ENCODE measurements around the gene FOXRED1. TPM values are rescaled to one million over a fixed set of nuclear protein-coding genes. Genes with fewer than 3 reads are reported as not detected.
A peak's percentile ranks its signal among the peaks of the same experiment; 100 is the strongest.

The FOXRED1 gene
- total RNA-seq, 1 donor from 2014 or later = 29.1 TPM

DNA sequence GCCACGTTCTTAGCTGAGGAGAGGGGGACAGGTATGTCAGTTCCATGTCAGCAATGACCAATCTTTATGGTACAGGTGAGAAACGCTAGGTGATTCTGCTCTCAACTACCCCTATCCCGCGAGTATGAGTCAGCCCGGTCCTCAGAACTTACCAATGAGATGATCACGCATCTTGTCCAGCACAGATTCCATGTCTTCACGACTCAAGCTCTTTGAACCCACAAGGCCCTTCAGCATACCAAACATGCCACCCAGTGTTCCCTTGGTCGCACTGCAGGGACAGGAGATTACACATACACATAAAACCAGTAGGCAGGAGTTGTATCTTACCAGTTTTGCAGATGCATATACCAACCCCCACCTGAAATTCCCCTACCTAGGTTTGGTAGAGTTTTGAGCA, 3.1 kb upstream of the FOXRED1 start:
- intact Hi-C loops (cut with micrococcal nuclease) = loop anchor here (10.0 kb wide), 1 partner anchor 51 kb away; the partner anchor contains the start of genes FAM118B and RPUSD4
- ATAC-seq (no peak), DNase-seq (no peak)

DNA sequence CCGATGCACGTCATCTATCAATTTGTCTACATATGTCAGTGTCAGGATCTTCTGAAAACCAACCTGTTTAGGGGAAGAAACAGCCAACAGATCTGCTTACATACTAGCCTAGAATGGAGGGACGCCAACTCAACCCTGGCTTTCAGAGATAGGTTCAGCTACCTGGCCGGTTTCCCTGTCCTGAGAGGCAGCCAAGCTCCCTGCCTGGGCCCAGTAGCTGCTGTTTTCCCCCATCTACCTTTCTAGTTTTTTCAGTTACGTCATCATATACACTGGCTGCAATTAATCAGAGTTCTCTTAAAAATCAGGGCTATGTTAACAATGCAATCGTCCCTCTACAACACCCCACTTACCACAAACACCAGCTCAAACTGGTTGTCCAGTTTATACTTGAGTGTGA, 1.3 kb upstream of the FOXRED1 start:
- intact Hi-C loops (cut with micrococcal nuclease) = loop anchor here (10.0 kb wide), 1 partner anchor 53 kb away; the partner anchor contains the start of genes FAM118B and RPUSD4
- ATAC-seq (no peak), DNase-seq (no peak)

DNA sequence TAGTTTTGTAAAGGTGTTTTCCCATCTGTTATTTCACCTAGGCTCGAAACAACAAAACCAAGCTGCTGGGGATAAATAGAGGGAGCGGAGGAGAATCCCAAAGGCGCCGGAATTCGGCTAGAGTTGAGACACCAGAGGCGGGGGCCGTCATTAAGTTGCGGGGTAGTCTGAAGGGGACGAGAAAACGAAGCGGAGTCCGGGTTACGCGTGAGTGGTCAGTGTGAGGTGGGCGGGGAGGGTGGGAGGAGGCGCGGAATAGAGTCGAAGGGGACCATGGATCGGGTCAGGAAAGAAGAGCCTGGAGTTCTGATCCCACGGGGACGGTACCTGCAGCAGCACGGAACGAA, 620 bp upstream of the FOXRED1 start:
- DNase-seq = no peak
- ATAC-seq = peak; percentile 29
- intact Hi-C loops (cut with micrococcal nuclease) = loop anchor here (10.0 kb wide), 1 partner anchor 54 kb away; the partner anchor contains the start of genes FAM118B and RPUSD4

DNA sequence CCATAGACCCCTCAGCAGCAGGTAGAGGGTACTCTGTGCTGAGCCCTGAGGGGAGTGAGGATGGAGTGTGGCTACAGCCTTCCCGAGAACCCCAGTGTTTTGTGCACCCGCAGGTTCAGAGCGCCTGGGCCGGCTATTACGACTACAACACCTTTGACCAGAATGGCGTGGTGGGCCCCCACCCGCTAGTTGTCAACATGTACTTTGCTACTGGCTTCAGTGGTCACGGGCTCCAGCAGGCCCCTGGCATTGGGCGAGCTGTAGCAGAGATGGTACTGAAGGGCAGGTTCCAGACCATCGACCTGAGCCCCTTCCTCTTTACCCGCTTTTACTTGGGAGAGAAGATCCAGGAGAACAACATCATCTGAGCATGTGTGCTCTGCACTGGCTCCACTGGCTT, 8.4 kb downstream of the FOXRED1 start:
- intact Hi-C loops (cut with micrococcal nuclease) = no loop called here
- ATAC-seq (no peak), DNase-seq (no peak)

DNA sequence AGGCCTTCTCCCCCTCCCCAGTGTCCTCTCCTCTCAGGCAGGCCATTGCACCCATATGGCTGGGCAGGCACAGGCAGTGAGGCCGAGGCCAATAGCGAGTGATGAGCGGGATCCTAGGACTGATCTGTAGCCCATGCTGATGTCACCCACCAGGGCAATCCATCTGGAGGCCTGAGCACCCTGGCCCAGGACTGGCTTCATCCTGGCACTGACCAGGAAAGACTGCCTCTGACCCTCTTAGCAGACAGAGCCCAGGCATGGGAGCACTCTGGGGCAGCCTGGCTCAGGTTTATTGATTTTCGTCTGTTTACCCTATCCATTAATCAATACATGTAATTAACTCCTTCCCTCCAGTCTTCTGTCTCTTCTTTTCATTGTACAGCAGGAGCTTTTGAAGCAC, 8.8 kb downstream of the FOXRED1 start:
- DNase-seq (no peak), ATAC-seq (no peak)
- intact Hi-C loops (cut with micrococcal nuclease) = no loop called here

DNA sequence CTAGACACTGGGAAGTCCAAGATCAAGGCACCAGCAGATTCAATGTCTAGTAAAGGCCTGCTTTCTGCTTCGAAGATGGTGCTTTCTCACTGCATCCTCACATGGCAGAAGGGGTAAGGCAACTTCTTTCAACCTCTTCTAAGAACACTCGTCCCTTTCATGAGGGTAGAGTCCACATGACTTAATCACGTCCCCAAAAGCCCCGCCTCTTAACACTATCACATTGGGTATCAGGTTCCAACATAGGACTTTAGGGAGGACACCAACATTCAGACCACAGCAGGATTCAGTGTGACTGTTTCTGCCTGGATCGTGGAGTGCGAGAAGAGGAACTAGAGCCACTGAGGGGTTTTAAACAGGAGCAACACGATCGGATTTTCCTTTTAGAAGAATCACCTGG, 10.2 kb downstream of the FOXRED1 start:
- ATAC-seq (no peak), DNase-seq (no peak)
- intact Hi-C loops (cut with micrococcal nuclease) = no loop called here

DNA sequence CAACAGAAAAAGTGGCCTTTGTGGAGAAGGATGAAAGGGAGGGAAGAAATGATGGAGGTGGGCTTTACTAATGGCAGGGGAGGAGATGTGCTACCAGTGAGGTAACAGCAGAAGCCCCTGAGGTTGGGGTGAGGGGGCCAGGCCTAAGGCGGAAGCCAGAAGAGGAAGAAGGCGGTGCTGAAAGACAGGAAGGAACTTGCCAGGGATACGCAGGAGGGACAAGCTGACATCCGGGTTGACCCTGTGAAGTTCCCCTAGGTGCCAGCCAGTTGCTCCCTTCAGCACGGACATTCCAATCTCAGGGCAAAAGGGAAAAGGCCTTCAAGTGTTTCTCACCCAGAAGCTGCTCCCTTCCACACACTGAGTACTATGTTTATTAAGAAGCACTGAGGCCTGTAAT, 11.6 kb downstream of the FOXRED1 start:
- ATAC-seq (no peak), DNase-seq (no peak)
- intact Hi-C loops (cut with micrococcal nuclease) = no loop called here

DNA sequence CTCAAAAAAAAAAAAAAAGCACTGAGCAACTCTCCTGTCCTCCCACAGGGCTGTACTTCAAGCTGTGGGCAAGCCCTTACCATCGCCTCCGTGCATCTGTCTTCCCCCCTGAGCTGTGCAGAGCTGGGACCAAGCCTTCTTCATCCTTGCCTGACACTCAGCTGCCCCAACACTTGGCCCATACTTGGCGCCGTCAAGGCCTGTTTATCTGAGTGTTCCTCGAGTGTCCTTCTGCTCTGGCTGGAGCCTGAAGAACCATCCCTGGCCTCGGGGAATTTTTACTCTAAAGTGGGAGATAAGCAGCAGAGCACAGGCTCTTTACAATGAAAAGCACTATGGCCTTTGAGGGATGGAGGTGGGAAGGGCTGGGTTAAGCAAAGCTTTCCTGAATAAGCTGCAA, 12.3 kb downstream of the FOXRED1 start:
- no peak for DNase-seq
- no peak for ATAC-seq
- intact Hi-C loops (cut with micrococcal nuclease) = no loop called here

DNA sequence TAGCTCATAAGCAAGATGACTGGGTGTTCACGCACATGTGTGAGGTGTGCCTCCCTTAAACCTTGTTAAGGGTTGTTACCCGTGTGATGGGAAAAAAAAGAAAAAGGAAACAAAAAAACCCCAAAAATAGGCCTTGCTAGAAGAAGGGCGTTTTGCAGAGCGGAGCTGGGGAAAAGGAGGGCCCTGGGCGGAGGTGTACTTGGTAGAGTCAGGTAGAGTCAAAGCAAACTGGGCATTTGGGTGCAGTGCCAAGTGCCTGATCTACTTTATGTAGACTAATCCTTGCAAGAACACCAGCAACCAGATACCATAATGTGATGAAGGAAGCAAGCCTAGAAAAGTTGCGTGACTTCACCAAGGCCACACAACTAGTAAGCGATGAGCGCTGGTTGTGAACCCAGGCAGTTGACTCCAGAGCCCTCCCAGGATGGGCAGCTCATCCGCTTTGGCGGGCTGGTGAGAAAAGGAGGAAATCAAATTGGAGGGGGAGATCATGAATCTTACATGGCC, 12.8 kb downstream of the FOXRED1 start:
- no peak for ATAC-seq
- intact Hi-C loops (cut with micrococcal nuclease) = no loop called here
- no peak for DNase-seq

DNA sequence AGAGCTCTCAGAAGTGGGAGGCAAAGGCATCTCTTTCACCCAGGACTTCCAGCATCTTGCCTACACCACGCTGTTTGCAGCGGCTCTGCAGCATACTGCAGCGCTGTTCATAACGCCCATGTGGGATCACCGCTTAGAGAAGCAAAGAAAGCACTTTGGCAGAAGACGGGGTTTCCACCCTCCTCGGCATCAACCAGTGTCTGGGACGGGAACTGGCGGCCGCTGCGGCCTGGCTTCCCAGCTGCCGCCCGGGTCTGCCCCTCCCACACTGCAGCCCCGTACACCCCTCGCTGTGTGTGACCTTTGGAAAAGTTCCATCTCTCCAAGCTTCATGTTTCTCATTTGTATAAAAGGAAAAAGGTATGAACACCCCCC, 13.4 kb downstream of the FOXRED1 start:
- peak; percentile 84 for ATAC-seq
- intact Hi-C loops (cut with micrococcal nuclease) = no loop called here
- DNase-seq = peak; percentile 74

DNA sequence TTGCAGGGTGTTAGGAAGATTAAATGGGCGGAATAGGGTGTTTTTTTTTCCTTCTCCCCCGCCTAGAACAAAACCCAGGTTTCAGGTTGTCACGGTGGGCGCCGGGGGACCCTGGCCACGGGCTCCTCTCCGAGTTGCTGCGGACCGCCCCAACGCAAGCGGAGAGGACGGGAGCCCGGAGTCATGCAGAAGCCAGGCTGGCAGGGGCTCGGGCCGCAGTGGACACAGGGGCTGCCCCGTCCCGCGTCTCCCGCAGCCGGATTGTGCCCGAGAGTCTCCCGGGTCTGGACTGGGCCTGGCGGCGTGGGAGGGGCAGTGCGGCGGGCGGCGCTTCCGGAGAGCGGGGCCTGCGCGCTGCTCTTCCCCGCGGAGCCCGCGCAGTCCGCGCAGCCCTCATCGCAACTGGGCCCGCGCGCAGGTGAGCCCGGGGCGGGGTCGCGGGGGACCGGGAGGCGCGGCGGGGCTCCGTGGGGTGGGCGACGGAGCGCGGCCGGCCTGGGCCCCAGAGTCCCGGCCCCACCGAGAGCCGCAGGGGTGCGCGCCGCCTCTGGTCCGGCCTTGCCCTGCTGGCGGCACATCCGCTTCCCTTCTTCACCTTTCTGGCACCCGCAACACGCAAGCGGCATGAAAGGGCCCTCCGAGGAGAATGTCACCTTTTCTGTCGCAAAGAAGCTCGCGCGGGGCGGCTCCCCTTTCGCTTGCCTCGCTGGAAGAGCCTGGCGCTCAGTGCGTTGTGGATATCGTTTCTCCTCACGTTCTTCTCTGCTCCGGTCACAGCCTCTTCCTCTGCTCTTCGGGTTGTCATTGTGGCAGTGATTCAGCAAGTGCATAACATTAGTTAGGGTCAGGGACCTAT, 14.0 kb downstream of the FOXRED1 start, which contains the start of gene TIRAP:
Gene TIRAP (plus strand): TSS at position 358 of the 856 bp plus-strand sequence. CDS start 7,802 bp downstream, outside the sequence.
- ATAC-seq (peak; percentile 95), DNase-seq (peak; percentile 88)
- intact Hi-C loops (cut with micrococcal nuclease) = no loop called here

DNA sequence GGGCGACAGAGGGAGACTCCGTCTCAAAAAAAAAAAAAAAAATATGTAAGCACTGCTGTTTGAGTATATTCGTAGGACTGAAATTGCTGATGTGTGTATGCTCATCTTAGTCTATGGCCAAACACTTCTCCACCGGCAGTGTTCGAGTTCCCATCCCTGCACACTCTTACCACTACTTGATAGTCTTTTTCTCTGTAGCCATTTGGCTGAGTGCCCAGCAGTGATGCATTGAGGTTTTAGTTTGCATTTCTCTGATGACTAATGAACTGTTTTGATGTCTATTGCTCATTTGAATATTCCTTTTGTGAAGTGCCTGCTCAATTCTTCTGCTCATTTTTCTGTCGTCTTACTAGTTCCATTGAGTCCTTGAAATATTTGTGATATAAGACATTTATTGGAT, 15.9 kb downstream of the FOXRED1 start:
- DNase-seq = no peak
- no peak for ATAC-seq
- intact Hi-C loops (cut with micrococcal nuclease) = no loop called here

DNA sequence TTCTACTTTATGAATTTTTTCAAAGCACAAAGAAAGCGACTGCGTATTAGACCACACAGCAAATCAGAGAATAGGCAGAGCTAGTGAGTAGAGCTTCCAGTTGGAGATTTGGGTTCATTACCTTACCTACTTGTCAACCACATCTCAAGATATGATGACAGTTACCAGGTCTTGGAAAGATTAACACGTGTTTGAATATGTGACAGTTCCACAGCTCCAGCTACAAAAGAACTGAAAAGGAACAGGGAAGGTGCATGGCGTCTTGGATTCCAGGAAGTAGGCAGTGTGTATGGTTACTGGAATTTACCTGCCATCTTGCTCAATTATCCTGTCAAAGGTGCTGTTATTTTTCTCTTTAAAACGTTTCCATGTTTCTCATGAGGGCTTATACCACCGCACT, 19.3 kb downstream of the FOXRED1 start:
- no peak for ATAC-seq
- intact Hi-C loops (cut with micrococcal nuclease) = no loop called here
- DNase-seq = no peak

DNA sequence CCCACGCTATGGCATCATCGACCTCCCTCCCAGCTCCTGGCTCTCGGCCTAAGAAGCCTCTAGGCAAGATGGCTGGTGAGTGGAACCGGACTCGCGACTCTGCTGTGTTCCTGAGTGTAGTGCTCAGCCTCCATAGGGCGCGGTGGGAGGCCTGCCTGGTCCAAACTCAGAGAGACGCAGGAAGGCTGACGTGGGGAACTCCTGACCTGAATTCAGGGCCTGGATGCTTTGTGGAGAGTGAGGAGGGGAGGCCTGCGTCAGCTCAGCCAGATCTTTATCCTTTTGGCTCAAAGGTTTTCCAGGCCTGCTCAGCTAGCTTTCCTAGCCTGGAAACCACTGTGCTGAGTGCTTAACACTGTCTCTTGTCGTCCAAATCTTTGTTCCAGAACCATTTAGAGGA, 21.9 kb downstream of the FOXRED1 start:
- DNase-seq = no peak
- intact Hi-C loops (cut with micrococcal nuclease) = no loop called here
- no peak for ATAC-seq

DNA sequence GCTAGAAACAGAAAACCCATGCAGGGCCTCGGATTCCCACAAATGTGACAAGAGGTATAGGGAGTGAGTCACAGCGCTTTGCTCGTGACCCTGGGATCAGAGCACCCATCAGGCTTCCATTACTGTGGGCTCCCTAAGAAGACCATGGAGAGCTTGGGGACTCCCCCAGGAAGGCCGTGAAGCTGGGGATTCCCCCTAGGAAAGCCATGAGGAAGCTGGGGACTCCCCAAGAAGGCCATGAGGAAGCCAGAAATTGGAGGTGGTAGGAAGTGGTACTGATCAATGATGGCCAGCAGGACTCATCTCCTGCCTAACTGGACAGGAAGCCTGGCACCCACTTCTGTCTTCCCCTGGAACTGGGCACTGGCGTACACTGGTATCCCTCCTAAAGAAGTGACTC, 24.8 kb downstream of the FOXRED1 start:
- ATAC-seq = no peak
- intact Hi-C loops (cut with micrococcal nuclease) = no loop called here
- no peak for DNase-seq

DNA sequence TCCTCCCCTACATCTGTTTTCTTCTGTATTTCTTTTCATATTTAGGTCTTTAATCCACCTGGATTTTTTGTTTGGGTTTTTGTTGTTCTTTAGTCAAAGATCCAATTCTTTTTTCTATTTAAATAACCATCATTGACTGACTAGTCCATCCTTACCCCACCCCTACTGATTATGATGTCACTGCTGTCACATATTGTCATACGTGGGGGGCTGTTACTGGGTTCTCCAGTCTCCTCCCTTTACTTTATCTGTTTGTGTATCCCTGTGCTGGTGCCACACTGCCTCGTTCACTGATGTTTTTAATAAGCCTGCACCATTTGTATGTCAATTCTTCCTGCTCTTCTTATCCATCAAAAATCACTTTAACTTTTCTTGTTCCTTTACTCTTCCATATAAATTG, 28.1 kb downstream of the FOXRED1 start:
- intact Hi-C loops (cut with micrococcal nuclease) = no loop called here

DNA sequence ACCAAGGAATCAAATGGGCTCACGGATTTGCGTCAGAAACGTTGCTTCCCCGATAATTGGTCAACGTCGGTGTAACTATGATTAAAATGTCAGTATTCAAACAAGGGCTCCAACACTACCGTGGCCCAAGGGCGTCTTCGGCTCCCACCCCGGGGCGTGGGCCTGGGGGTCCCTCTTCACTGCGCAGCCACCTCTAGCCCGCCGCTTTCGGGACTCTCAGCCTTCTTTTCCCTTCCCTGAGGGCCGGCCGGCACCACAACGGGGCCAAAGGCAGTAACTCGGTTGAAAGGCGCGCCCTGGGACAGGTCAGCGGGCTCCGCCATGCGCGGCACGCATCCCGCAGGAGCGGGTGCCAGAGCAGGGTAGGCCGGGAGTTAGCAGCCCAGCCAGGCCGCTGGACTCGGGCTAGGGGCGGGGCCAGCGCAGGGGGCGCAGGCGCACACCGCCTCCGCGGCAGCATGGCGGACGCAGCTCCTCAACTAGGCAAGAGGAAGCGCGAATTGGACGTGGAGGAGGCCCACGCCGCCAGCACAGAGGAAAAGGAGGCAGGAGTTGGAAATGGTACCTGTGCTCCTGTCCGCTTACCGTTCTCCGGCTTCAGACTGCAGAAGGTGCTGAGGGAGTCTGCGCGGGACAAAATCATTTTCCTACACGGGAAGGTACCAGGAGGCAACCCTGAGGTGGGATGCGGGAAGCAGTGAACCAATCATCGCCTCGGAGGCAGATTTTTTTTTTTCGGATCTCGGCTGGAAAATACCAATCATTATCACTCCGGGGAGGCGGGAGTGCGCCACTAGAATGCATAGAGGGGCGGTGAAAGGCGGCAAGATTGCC, 34.9 kb downstream of the FOXRED1 start, which contains the start of gene DCPS:
Gene DCPS (plus strand): TSS at position 438 of the 834 bp plus-strand sequence. CDS start 21 bp downstream, at position 459.
- ATAC-seq (peak; percentile 99), DNase-seq (peak; percentile 96)
- intact Hi-C loops (cut with micrococcal nuclease) = no loop called here

More for the DNA sequence above, 28.1 kb downstream of the FOXRED1 start:
- DNase-seq (no peak), ATAC-seq (no peak)

DNA sequence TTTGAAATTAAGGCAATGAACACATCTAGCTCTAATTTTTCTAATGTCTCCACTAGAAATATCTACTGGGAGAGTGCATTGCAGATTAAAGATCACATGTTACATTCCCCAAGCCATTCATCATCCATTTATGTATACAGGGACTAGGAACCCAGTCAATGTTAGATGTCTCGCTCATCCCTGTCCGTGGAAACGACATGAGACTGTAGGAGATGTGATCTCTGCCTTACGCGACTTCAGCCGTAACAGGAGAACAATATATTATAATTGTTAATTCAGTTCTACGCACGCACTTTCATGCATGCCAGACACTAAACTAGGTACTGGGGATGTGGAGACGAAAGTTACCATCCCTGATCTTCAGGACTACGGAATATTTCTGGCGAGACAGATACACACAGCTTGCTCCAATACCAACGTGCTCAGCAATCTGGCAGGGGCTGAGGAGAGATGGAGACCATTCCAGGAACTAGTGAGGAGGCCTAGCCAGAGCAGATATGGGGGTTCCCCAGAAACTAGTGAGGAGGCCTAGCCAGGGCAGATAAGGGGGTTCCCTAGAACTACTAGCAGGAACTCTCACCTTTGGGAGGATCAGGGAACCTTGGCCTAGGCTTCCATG, 35.6 kb downstream of the FOXRED1 start:
- intact Hi-C loops (cut with micrococcal nuclease) = no loop called here
- no peak for DNase-seq
- peak; percentile 13 for ATAC-seq

DNA sequence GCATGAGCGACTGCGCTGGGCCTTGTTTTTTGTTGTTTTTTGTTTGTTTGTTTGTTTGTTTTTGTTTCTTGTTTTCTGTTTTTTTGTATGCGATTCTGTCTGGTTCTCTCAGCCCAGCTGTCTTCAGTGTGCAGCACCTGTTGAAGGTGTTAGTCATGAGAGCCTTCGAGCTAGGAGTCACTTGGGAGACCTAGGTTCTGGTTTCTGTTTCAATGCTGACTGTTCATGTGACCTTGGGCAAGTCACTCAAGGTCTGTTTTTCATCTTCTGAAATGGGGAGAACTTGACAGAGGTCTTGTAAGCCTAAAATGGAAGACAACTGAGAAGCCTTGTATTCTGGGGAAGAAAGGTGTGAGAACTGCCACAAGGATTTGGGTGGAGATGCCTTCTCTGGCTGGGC, 36.7 kb downstream of the FOXRED1 start:
- DNase-seq (no peak), ATAC-seq (no peak)
- intact Hi-C loops (cut with micrococcal nuclease) = no loop called here
